ENCODE results near the gene CDC42EP5. TPM values are rescaled to one million over a fixed set of nuclear protein-coding genes. Genes with fewer than 3 reads are reported as not detected.

The CDC42EP5 gene
- total RNA-seq, 1 donor from 2014 or later: not detected

DNA sequence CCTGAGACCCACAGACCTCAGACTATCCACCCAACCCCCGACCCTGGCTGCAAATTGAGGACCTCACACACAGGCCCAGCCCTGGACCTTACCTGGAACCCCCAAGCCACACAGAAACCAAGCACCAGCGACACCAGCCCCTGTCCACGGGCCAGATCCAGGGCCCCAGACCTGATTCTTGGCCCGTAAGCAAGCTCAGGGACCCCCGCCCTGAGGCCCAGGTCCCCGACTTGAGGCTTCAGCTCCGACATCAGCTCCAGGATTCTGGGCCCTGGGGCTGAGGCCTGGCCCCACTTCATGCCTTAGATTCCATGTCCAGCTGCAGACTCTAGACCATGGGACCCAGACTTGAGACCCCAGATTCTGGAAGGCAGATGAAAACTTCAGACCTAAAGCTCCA is 51.6 kb downstream of the CDC42EP5 start:
- Mint-ChIP-seq H3K4me1 (ENCODE audit: low read depth, unreplicated experiment) (peaks cover 20% of the 10 kb centered on the region), H3K9me3 (ENCODE audit: unreplicated experiment) (peaks cover 16% of the 10 kb centered on the region), H3K27ac (ENCODE audit: unreplicated experiment) (no peak overlapping the region), H3K27me3 (ENCODE audit: unreplicated experiment) (peaks cover 13% of the 10 kb centered on the region), H3K36me3 (ENCODE audit: unreplicated experiment) (peaks cover 6% of the 10 kb centered on the region), H3K4me3 (ENCODE audit: unreplicated experiment) (no peak overlapping the region)
- TF ChIP-seq, protein P1, sequence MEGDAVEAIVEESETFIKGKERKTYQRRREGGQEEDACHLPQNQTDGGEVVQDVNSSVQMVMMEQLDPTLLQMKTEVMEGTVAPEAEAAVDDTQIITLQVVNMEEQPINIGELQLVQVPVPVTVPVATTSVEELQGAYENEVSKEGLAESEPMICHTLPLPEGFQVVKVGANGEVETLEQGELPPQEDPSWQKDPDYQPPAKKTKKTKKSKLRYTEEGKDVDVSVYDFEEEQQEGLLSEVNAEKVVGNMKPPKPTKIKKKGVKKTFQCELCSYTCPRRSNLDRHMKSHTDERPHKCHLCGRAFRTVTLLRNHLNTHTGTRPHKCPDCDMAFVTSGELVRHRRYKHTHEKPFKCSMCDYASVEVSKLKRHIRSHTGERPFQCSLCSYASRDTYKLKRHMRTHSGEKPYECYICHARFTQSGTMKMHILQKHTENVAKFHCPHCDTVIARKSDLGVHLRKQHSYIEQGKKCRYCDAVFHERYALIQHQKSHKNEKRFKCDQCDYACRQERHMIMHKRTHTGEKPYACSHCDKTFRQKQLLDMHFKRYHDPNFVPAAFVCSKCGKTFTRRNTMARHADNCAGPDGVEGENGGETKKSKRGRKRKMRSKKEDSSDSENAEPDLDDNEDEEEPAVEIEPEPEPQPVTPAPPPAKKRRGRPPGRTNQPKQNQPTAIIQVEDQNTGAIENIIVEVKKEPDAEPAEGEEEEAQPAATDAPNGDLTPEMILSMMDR (IDR thresholded peaks at IDR 0.05; ENCODE audit: partially characterized antibody, unreplicated experiment): no peak
- no peak for DNase-seq

DNA sequence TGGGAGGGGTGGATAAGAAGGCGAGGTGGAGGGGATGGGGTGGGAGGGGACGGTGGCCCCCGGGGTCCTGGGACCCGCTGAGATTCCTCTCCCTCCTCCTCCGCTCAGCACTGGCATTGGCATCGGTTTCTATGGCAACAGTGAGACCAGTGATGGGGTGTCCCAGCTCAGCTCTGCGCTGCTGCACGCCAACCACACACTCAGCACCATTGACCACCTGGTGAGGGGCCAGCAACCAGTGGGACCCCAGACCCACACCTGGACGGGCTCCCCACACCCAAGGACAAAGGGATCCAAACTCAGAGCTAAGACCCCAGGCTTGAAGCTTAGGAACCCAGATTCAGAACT is 52.0 kb downstream of the CDC42EP5 start:
- no peak for DNase-seq
- Mint-ChIP-seq H3K36me3 (ENCODE audit: unreplicated experiment) (peaks cover 6% of the 10 kb centered on the region), H3K4me1 (ENCODE audit: low read depth, unreplicated experiment) (peaks cover 20% of the 10 kb centered on the region), H3K27me3 (ENCODE audit: unreplicated experiment) (peaks cover 13% of the 10 kb centered on the region), H3K9me3 (ENCODE audit: unreplicated experiment) (peaks cover 16% of the 10 kb centered on the region), H3K4me3 (ENCODE audit: unreplicated experiment) (no peak overlapping the region), H3K27ac (ENCODE audit: unreplicated experiment) (no peak overlapping the region)
- TF ChIP-seq, protein P1 (IDR thresholded peaks at IDR 0.05; ENCODE audit: partially characterized antibody, unreplicated experiment): no peak

DNA sequence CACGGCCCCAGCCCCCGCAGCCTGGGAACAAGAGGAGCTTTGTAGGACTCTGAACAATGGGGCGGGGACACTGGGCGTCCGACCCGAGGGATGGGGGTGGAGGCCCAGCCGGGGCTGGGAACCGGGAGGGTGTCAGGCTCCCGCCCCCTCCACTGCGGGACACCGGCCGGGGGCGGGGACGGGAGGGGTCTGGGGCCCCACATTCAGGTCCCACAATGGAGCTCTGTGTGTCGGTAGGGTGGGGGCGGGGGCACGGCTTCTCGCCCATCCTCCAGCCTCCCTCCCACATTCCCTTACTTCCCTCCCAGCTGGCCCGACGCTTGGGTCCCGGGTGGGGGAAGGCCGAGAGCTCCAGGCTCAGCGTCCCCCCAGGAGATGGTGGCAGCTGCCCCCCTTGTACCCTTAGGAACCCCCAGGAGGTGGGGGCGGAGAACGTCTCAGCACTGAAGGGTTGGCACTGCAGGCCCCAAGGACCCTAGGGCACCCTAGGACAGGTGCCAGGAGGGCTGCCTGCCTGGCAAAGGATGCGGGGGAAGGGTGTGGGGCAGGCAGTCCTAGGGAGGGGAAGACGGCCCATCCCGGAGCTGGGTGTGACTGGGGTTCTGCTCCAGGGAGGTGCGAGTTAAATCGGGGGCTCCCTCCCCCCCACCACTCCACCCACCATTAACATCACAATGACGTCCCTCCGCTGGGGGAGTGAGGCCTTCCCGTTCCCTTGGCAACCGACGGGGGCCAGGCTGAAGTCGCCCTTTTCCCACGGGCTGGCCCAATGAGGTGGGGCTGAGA is 52.5 kb downstream of the CDC42EP5 start:
- H3K27me3 Mint-ChIP-seq (ENCODE audit: unreplicated experiment): peaks cover 11% of the 10 kb centered on the region
- TF ChIP-seq, protein P1 (IDR thresholded peaks at IDR 0.05; ENCODE audit: partially characterized antibody, unreplicated experiment): no peak
- no peak overlapping the region for H3K4me3 Mint-ChIP-seq (ENCODE audit: unreplicated experiment)
- peaks cover 20% of the 10 kb centered on the region for H3K4me1 Mint-ChIP-seq (ENCODE audit: low read depth, unreplicated experiment)
- H3K27ac Mint-ChIP-seq (ENCODE audit: unreplicated experiment): no peak overlapping the region
- no peak for DNase-seq
- H3K9me3 Mint-ChIP-seq (ENCODE audit: unreplicated experiment): peaks cover 16% of the 10 kb centered on the region
- H3K36me3 Mint-ChIP-seq (ENCODE audit: unreplicated experiment): peaks cover 6% of the 10 kb centered on the region

DNA sequence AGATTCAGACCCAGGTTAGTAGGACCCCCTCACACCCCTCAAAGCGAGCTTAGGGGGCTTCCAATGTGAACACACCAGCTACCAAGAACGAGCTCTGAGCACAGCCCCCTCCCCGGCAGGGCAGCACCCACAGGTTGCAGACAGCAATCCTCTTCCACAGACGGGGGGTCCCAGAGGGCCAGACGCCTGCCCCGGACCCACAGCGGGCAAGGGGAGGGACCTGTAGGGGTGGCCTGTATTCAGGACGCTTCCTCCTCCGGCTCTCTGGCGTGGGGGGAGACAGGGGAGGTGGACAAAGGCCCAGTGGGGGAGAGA is 53.1 kb downstream of the CDC42EP5 start:
- Mint-ChIP-seq H3K9me3 (ENCODE audit: unreplicated experiment) (peaks cover 16% of the 10 kb centered on the region), H3K4me3 (ENCODE audit: unreplicated experiment) (no peak overlapping the region), H3K36me3 (ENCODE audit: unreplicated experiment) (peaks cover 6% of the 10 kb centered on the region), H3K4me1 (ENCODE audit: low read depth, unreplicated experiment) (peaks cover 20% of the 10 kb centered on the region), H3K27ac (ENCODE audit: unreplicated experiment) (no peak overlapping the region), H3K27me3 (ENCODE audit: unreplicated experiment) (peaks cover 11% of the 10 kb centered on the region)
- no peak for DNase-seq
- TF ChIP-seq, protein P1 (IDR thresholded peaks at IDR 0.05; ENCODE audit: partially characterized antibody, unreplicated experiment): no peak

DNA sequence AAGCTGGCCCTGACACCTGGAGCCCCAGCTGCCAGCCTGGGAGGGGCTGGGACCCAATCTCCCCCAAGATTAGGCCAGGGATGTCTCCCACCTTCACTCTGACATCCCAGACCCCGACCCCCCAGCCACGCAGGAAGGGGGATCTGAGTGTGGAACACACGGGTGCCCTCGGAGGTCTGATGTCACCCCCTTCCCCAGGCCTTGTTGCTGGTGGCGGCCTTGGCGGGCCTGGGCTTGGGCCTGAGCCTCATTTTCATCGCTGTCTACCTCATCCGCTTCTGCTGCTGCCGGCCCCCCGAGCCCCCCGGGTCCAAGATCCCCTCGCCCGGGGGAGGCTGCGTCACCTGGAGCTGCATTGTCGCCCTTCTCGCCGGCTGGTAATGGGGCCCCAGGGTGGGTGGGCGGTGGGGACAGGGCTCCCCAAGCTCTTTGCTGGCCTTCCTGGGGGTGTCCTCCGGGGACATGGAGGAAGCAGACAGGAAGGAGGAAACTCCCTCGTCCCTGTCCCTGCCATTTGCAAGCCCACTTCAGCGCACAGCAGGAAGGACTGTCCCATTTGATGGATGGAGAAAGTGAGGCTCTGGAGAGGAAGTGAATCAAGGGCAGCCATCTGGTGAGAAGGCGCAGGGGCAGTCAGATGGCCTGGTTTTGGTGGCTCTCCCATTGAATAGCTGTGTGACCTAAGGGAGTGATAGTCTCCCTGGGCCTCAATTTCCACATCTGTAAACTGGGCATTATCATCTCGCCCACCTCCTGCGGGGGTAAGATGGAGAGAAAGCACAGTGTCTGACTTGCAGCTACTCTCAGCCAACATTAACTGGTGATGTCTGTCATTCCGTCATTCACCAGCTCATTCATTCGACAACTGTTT is 53.9 kb downstream of the CDC42EP5 start:
- Mint-ChIP-seq H3K27me3 (ENCODE audit: unreplicated experiment) (peaks cover 12% of the 10 kb centered on the region), H3K27ac (ENCODE audit: unreplicated experiment) (no peak overlapping the region), H3K9me3 (ENCODE audit: unreplicated experiment) (peaks cover 18% of the 10 kb centered on the region), H3K36me3 (ENCODE audit: unreplicated experiment) (peaks cover 8% of the 10 kb centered on the region), H3K4me3 (ENCODE audit: unreplicated experiment) (no peak overlapping the region), H3K4me1 (ENCODE audit: low read depth, unreplicated experiment) (peaks cover 20% of the 10 kb centered on the region)
- no peak for DNase-seq
- TF ChIP-seq, protein P1 (IDR thresholded peaks at IDR 0.05; ENCODE audit: partially characterized antibody, unreplicated experiment): no peak
